IMR-90 (cell line): ENCODE results near the gene ZNF618. TPM values are rescaled to one million over a fixed set of nuclear protein-coding genes. Genes with fewer than 3 reads are reported as not detected.

ENCODE experiments used
- ATAC-seq: fragments of 200-7000 bp; cut with Tn5 transposase; 2 replicates; pipeline ENCODE4 v1.9.1; 2020; ENCODE audit warnings: low read depth, mild to moderate bottlenecking, moderate library complexity
- BruUV-seq: library from RNA; stranded (reverse); fragments of 400-500 nt; replicated peaks from 2 replicates; lab custom pipeline; 2021; lab: Mats Ljungman, UMichigan
- CTCF ChIA-PET: fragments of 300-600 bp; formaldehyde crosslinking; extraction: SDS; loops from one replicate; lab custom pipeline; 2021; ENCODE audit warnings: antibody characterized with exemption; lab: Yijun Ruan, JAX
- POLR2A ChIA-PET: fragments of 300-600 bp; sonication (Branson Sonifier 250); formaldehyde crosslinking; loops from one replicate; lab custom pipeline; 2022; ENCODE audit warnings: antibody characterized with exemption; ENCODE audit not compliant: unreplicated experiment; lab: Charles Lee
- DNase-seq: peaks from one replicate; pipeline ENCODE4 v3.0.0; 2013
- H2AFZ ChIP-seq: replicated peaks from 2 replicates; pipeline ENCODE3; 2013; ENCODE audit warnings: low read length, mild to moderate bottlenecking; ENCODE audit not compliant: poor library complexity
- H2AK5ac ChIP-seq: 2 replicates; pipeline ENCODE4 v1.6.1; 2013; ENCODE audit warnings: low read depth, low read length, inconsistent platforms
- H2AK9ac ChIP-seq: replicated peaks from 2 replicates; pipeline ENCODE3; 2013; ENCODE audit warnings: mild to moderate bottlenecking, low read depth, low read length, moderate library complexity; ENCODE audit not compliant: poor library complexity
- H2BK120ac ChIP-seq: 2 replicates; pipeline ENCODE4 v1.6.1; 2013; ENCODE audit warnings: low read depth, low read length, inconsistent platforms
- H2BK15ac ChIP-seq: 3 replicates; pipeline ENCODE4 v1.6.1; 2013; ENCODE audit warnings: low read depth, low read length, inconsistent platforms
- H2BK20ac ChIP-seq: 2 replicates; pipeline ENCODE4 v1.6.1; 2013; ENCODE audit warnings: low read depth, mild to moderate bottlenecking, inconsistent platforms, low read length, moderate library complexity
- H2BK5ac ChIP-seq: 2 replicates; pipeline ENCODE4 v1.6.1; 2013; ENCODE audit warnings: mild to moderate bottlenecking, low read depth, low read length, inconsistent platforms; ENCODE audit not compliant: poor library complexity, severe bottlenecking
- H3K14ac ChIP-seq: replicated peaks from 2 replicates; pipeline ENCODE4 v1.6.1; 2013; ENCODE audit warnings: low read depth, low read length, inconsistent platforms
- H3K18ac ChIP-seq: 2 replicates; pipeline ENCODE4 v1.6.1; 2013; ENCODE audit warnings: low read depth, low read length, control low read depth
- H3K23ac ChIP-seq: 2 replicates; pipeline ENCODE4 v1.6.1; 2013; ENCODE audit warnings: low read depth, low read length, inconsistent platforms
- H3K27ac ChIP-seq: 2 replicates; pipeline ENCODE4 v1.5.1; 2013; ENCODE audit warnings: mild to moderate bottlenecking, control low read depth, low read length; ENCODE audit not compliant: insufficient read depth
- H3K27me3 ChIP-seq: 2 replicates; pipeline ENCODE4 v1.6.1; 2013; ENCODE audit warnings: low read length; ENCODE audit not compliant: control insufficient read depth, insufficient read depth
- H3K36me3 ChIP-seq: 2 replicates; pipeline ENCODE4 v1.6.1; 2013; ENCODE audit warnings: low read length, mixed read lengths; ENCODE audit not compliant: control insufficient read depth, insufficient read depth
- H3K4ac ChIP-seq: 2 replicates; pipeline ENCODE4 v1.6.1; 2013; ENCODE audit warnings: low read depth, low read length, inconsistent platforms
- H3K4me1 ChIP-seq: 2 replicates; pipeline ENCODE4 v1.6.1; 2013; ENCODE audit warnings: low read length, mixed read lengths; ENCODE audit not compliant: control insufficient read depth, insufficient read depth
- H3K4me2 ChIP-seq: 2 replicates; pipeline ENCODE4 v1.6.1; 2013; ENCODE audit warnings: low read depth, mild to moderate bottlenecking, control low read depth, low read length, moderate library complexity
- H3K4me3 ChIP-seq: 2 replicates; pipeline ENCODE4 v1.5.1; 2013; ENCODE audit warnings: low read depth, mild to moderate bottlenecking, control low read depth, low read length, moderate library complexity; ENCODE audit not compliant: insufficient read depth
- H3K56ac ChIP-seq: 2 replicates; pipeline ENCODE4 v1.6.1; 2013; ENCODE audit warnings: low read length, inconsistent platforms; ENCODE audit not compliant: insufficient read depth; ENCODE audit errors: extremely low read depth
- H3K79me1 ChIP-seq, 2 experiments: 2 replicates each; pipeline ENCODE4 v1.6.1; 2013; ENCODE audit warnings: low read length in 2 of 2, inconsistent platforms in 1 of 2, low read depth in 1 of 2
- H3K9ac ChIP-seq: 2 replicates; pipeline ENCODE4 v1.6.1; 2013; ENCODE audit warnings: low read depth, low read length, control low read depth
- H3K9me1 ChIP-seq: 2 replicates; pipeline ENCODE4 v1.6.1; 2013; ENCODE audit warnings: low read length, inconsistent platforms; ENCODE audit not compliant: insufficient read depth
- H3K9me3 ChIP-seq: 2 replicates; pipeline ENCODE4 v1.6.1; 2013; ENCODE audit warnings: low read length; ENCODE audit not compliant: control insufficient read depth, insufficient read depth
- H4K20me1 ChIP-seq: 2 replicates; pipeline ENCODE4 v1.6.1; 2013; ENCODE audit warnings: low read length, inconsistent platforms; ENCODE audit not compliant: insufficient read depth
- H4K5ac ChIP-seq: 2 replicates; pipeline ENCODE4 v1.6.1; 2013; ENCODE audit warnings: mild to moderate bottlenecking, low read depth, low read length, control low read depth
- H4K8ac ChIP-seq, 2 experiments: 2 replicates each; pipeline ENCODE4 v1.6.1; 2013; ENCODE audit warnings: low read depth in 2 of 2, low read length in 2 of 2, control low read depth in 1 of 2, inconsistent platforms in 1 of 2
- H4K91ac ChIP-seq: 2 replicates; pipeline ENCODE4 v1.6.1; 2013; ENCODE audit warnings: low read depth, low read length, inconsistent platforms; ENCODE audit not compliant: insufficient read depth
- BHLHE40 ChIP-seq: fragments of 150-350 bp; IDR thresholded peaks from 2 replicates; pipeline ENCODE4 v1.6.1; 2016; ENCODE audit warnings: mild to moderate bottlenecking, low read depth, low read length
- CEBPB ChIP-seq: IDR thresholded peaks from 2 replicates; pipeline ENCODE4 v1.6.1; 2012; ENCODE audit warnings: low read depth, low read length, improper control_type of control experiment
- CHD1 ChIP-seq: IDR thresholded peaks from 2 replicates; pipeline ENCODE4 v1.6.1; 2012; ENCODE audit warnings: low read depth, low read length, improper control_type of control experiment
- CTCF ChIP-seq: conservative IDR thresholded peaks from 2 replicates; pipeline ENCODE4 v1.5.1; 2012; ENCODE audit warnings: mild to moderate bottlenecking, low read depth, low read length, improper control_type of control experiment
- ELK1 ChIP-seq: fragments of 150-350 bp; IDR thresholded peaks from 2 replicates; pipeline ENCODE4 v1.6.1; 2016; ENCODE audit warnings: low read depth, mild to moderate bottlenecking, low read length, moderate library complexity, borderline replicate concordance
- FOS ChIP-seq: fragments of 150-350 bp; IDR thresholded peaks from 2 replicates; pipeline ENCODE4 v1.6.1; 2016; ENCODE audit warnings: low read depth, low read length
- MAFK ChIP-seq: IDR thresholded peaks from 2 replicates; pipeline ENCODE4 v1.6.1; 2012; ENCODE audit warnings: low read depth, low read length, improper control_type of control experiment
- MAZ ChIP-seq: IDR thresholded peaks from 2 replicates; pipeline ENCODE4 v1.6.1; 2012; ENCODE audit warnings: low read depth, mild to moderate bottlenecking, low read length, improper control_type of control experiment, moderate library complexity, borderline replicate concordance
- MXI1 ChIP-seq: IDR thresholded peaks from 2 replicates; pipeline ENCODE4 v1.6.1; 2012; ENCODE audit warnings: low read depth, mild to moderate bottlenecking, low read length, moderate library complexity, borderline replicate concordance
- NFE2L2 ChIP-seq: fragments of 150-350 bp; IDR thresholded peaks from 2 replicates; pipeline ENCODE4 v1.6.1; 2016; ENCODE audit warnings: low read depth, mild to moderate bottlenecking, low read length
- POLR2A ChIP-seq: IDR thresholded peaks from 2 replicates; pipeline ENCODE4 v1.6.1; 2012; ENCODE audit warnings: mild to moderate bottlenecking, low read depth, low read length
- RAD21 ChIP-seq: IDR thresholded peaks from 2 replicates; pipeline ENCODE4 v1.6.1; 2012; ENCODE audit warnings: low read length, improper control_type of control experiment
- RCOR1 ChIP-seq: IDR thresholded peaks from 2 replicates; pipeline ENCODE4 v1.6.1; 2012; ENCODE audit warnings: mild to moderate bottlenecking, low read length, improper control_type of control experiment; ENCODE audit not compliant: insufficient replicate concordance
- RFX5 ChIP-seq: IDR thresholded peaks from 2 replicates; pipeline ENCODE4 v1.8.0; 2012; ENCODE audit warnings: low read depth, mild to moderate bottlenecking, low read length, moderate library complexity
- SMC3 ChIP-seq: fragments of 150-350 bp; IDR thresholded peaks from 2 replicates; pipeline ENCODE4 v1.6.1; 2016; ENCODE audit warnings: low read depth, mild to moderate bottlenecking, antibody characterized with exemption, low read length, moderate library complexity
- USF2 ChIP-seq: fragments of 150-350 bp; IDR thresholded peaks from 2 replicates; pipeline ENCODE4 v1.6.1; 2017; ENCODE audit warnings: mild to moderate bottlenecking, antibody characterized with exemption, low read length, low read depth
- WGBS, 2 experiments: methylation state at CpG; one replicate each; pipeline versions ENCODE4 v1.1.5 to v1.1.7; 2013; ENCODE audit warnings: missing lambda C conversion rate in 2 of 2; ENCODE audit not compliant: insufficient read length in 1 of 2; ENCODE audit errors: extremely low coverage in 2 of 2; 5-methylcytosine and 5-hydroxymethylcytosine counted together
- dilution Hi-C: fragments of 300-500 bp; cut with HindIII; formaldehyde crosslinking; loops from one replicate; pipeline ENCODE4 v1.14.3; 2018; ENCODE audit warnings: low sequenced_read_pairs; ENCODE audit not compliant: unreplicated experiment
- in situ Hi-C: fragments of 300-500 bp; cut with MboI; formaldehyde crosslinking; loops from 3 replicates; pipeline ENCODE4 v1.14.3; 2019; ENCODE audit warnings: low sequenced_read_pairs, inconsistent platforms, mixed read lengths
- intact Hi-C: fragments of 100-400 bp; cut with micrococcal nuclease; formaldehyde crosslinking; loops from 2 replicates; pipeline ENCODE4 v1.10.0; 2022
- polyA plus RNA-seq, 3 experiments: library from polyadenylated mRNA; depleted of rRNA; stranded (reverse); fragments of >200 nt; gene quantifications; 2 replicates each; pipeline ENCODE4 v1.2.3, GENCODE V29; 2012; ENCODE audit warnings: low replicate concordance in 1 of 3
- total RNA-seq: library from RNA; depleted of rRNA; stranded (reverse); fragments of >200 nt; gene quantifications from 2 replicates; pipeline ENCODE4 v1.2.3, GENCODE V29; 2012

Gene ZNF618
- total and polyA plus RNA-seq, 2 of the 4 experiments (the other 2 are of a cell fraction), result 8.2 to 9.4 TPM

GRCh38 chr9:114003351-114003750 lies 127.2 kb downstream of the ZNF618 start:
- H3K27ac ChIP-seq, result no peak overlapping the region
- H3K9me1 ChIP-seq, result 0 out of 2 replicates have a peak, but pooled peaks cover 3% of the 10 kb centered on the region
- no peak overlapping the region for H2AFZ ChIP-seq
- no peak overlapping the region for H3K4me2 ChIP-seq
- WGBS, 2 experiments, result 90% methylated on average over 2 of the region's 7 CpGs; no CpG with 5 or more reads in 1 of the 2 experiments
- H3K23ac ChIP-seq, result no peak overlapping the region
- DNase-seq, result no peak
- no peak overlapping the region for H2AK9ac ChIP-seq
- intact Hi-C loops, result no loop called here
- H4K91ac ChIP-seq, result no peak overlapping the region
- no TSS peak for BruUV-seq
- H4K5ac ChIP-seq, result no peak overlapping the region
- no peak overlapping the region for H3K18ac ChIP-seq
- peaks cover 50% of the 10 kb centered on the region for H3K36me3 ChIP-seq
- no peak overlapping the region for H3K4me3 ChIP-seq
- no peak overlapping the region for H2BK15ac ChIP-seq
- in situ Hi-C loops, result no loop called here
- H2BK120ac ChIP-seq, result no peak overlapping the region
- H3K79me1 ChIP-seq, result peaks cover 0 to 24% of the 10 kb centered on the region in 2 experiments; a peak in 1 of 4 replicates
- no peaks in the 10 kb centered on the region for H3K9me3 ChIP-seq
- CTCF ChIA-PET, result no interaction called here
- no peak overlapping the region for H3K9ac ChIP-seq
- no peak overlapping the region for H3K14ac ChIP-seq
- H2BK5ac ChIP-seq, result no peak overlapping the region
- no peak overlapping the region for H4K8ac ChIP-seq
- H3K4me1 ChIP-seq, result no peaks in the 10 kb centered on the region
- no peak overlapping the region for H3K56ac ChIP-seq
- POLR2A ChIA-PET, result no interaction called here
- dilution Hi-C loops, result no loop called here
- no peaks in the 10 kb centered on the region for H3K27me3 ChIP-seq
- TF ChIP-seq RCOR1 (no peak), RFX5 (no peak), ELK1 (no peak), USF2 (no peak), FOS (no peak), SMC3 (no peak), MAFK (no peak), MAZ (no peak), RAD21 (no peak), CTCF (no peak), CHD1 (no peak), POLR2A (no peak), CEBPB (no peak), BHLHE40 (no peak), NFE2L2 (no peak), MXI1 (no peak)
- H4K20me1 ChIP-seq, result 0 out of 2 replicates have a peak, but pooled peaks cover 3% of the 10 kb centered on the region
- H2BK20ac ChIP-seq, result no peak overlapping the region
- no peak overlapping the region for H2AK5ac ChIP-seq
- no peak overlapping the region for H3K4ac ChIP-seq
- ATAC-seq, result peak; percentile 32; the same call in 1 of the 2 replicates
